NCI-H1694 (cell line): ENCODE data around the gene LCN2.
A peak's percentile ranks its signal among the peaks of the same experiment; 100 is the strongest.
"Not testable (repeated sequence)": the region's sequence is repeated elsewhere in the genome, so short reads cannot be mapped to it uniquely, and the experiment has no call there.

Source experiments
- DNase-seq: peaks from one replicate; lab custom pipeline; 2025; lab: John Stamatoyannopoulos, UW

Gene LCN2

DNA sequence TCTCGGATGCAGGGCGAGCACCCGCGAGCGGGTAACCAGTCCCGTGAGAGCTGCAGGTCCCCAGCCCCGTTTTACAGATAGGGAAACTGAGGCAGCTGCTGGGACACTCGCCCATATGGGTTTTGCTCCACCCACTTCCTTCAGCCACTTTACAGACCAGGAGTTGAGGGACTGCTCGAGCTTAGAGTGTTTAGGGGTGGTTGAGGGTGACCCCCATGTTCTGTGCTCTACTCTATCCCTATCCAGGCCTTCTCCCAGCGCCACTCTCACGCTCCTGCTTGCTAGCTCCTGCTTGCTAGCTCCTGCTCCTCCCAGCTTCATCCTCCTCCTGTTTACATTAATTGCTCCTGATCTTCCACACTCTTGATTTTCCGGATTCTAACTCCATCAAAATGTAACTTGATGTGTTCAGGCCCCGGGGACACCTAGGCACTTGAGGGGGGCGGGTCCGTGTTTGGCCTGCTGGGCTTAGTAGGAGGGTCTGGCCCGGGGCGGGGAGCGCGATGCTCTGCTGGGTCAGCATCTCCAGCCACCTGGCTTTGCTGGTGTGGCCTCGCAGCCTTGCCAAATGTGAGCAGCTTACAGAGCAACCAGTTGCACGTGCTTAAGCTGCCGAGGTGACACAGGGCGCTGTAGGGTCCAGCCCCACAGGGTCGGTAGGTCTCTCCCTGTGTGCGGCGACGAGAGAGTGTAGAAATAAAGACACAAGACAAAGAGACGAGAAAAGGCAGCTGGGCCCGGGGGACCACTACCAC, 20.2 kb upstream of the LCN2 start:
- no peak for DNase-seq

DNA sequence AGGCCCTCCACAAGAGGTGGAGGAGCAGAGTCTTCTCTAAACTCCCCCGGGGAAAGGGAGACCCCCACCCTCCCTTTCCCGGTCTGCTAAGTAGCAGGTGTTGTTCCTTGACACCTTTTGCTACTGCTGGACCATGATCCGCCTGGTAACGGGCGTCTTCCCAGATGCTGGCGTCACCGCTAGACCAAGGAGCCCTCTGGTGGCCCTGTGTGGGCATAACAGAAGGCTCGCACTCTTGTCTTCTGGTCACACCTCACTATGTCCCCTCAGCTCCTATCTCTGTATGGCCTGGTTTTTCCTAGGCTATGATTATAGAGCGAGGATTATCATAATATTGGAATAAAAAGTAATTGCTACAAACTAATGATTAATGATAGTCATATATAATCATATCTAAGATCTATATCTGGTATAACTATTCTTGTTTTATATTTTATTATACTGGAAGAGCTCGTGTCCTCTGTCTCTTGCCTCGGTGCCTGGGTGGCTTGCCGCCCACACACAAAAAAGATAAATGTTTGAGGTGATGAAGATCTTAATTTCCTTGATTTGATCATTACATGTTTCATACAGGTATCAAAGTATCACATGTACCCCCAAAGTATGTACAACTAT, 19.2 kb upstream of the LCN2 start:
- DNase-seq = not testable (repeated sequence)

DNA sequence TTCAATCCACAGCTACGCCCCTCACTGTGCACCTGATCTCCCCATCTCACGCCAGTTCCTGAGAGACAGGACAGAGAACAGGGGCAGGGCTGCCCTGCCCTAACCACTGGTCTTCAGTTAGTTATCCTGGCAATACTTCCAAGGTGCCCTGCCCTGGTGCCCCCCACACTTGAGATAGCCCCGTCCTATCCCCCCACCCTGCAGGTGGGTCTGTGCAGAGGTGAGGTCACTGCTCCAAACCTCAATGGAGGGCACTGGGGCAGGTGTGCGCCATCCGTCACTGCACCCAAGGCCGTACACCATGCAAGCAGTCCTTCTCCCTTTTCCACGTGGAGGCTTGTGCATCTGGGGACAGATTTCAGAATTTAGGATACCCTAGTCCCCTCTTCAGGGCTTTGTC, 18.6 kb upstream of the LCN2 start:
- not testable (repeated sequence) for DNase-seq

DNA sequence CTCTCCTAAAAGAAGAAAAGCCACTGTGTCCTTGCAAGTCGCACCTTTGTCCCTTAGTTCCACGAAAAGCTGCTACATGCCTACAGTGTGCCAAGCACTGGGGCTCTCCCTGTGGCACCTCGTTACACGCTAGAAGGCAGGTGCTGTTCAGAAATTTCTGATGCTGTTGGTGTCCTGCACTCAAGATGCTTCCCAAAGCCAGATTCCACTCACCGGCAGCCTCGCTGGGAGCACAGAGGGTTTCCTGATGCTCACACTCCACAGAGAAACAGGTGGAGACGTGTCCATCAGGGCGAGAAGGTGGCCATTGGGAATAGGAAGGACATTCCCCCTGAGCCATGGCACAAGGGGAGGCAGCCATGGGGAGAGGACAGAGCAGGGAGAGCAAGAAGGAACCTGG, 17.9 kb upstream of the LCN2 start:
- not testable (repeated sequence) for DNase-seq

DNA sequence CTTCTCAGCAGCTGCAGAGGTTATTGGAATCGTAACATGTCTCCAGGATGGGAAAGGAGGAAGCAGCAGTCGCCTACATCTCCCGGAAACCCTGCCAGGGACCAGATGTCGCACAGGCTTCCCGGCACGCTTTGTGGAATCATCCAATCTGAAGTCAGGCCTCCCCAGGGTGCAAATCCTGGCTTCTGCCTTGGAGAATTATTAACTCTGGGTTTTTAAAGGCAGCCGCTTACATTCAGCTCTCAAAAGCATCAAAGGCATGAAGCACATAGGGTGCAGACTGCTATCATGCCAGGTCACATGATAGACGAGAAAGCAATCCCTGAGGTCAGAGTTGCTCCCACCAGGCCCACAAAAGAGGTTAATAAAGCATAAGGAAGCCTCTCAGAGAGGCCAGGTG, 17.1 kb upstream of the LCN2 start:
- peak; percentile 56 for DNase-seq

DNA sequence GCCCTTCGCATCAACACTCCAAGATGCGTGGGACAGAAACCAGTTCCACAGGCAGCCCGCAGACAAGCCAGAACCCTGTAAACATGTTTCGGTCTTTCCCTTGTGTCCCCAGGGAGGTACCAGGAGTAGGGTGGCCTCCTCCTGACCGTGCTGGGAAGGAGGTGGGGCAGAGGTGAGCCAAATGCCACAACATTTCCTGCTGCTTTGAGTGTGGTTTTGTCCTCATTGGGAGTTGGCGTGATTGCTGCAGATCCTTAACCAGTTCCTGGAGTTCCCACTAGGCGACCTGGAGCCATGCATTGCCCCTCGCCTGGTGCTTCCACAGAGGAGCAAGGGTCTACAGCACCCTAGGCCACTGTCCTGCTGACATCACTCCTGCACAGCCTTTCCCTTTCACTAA, 13.7 kb upstream of the LCN2 start:
- DNase-seq = not testable (repeated sequence)

DNA sequence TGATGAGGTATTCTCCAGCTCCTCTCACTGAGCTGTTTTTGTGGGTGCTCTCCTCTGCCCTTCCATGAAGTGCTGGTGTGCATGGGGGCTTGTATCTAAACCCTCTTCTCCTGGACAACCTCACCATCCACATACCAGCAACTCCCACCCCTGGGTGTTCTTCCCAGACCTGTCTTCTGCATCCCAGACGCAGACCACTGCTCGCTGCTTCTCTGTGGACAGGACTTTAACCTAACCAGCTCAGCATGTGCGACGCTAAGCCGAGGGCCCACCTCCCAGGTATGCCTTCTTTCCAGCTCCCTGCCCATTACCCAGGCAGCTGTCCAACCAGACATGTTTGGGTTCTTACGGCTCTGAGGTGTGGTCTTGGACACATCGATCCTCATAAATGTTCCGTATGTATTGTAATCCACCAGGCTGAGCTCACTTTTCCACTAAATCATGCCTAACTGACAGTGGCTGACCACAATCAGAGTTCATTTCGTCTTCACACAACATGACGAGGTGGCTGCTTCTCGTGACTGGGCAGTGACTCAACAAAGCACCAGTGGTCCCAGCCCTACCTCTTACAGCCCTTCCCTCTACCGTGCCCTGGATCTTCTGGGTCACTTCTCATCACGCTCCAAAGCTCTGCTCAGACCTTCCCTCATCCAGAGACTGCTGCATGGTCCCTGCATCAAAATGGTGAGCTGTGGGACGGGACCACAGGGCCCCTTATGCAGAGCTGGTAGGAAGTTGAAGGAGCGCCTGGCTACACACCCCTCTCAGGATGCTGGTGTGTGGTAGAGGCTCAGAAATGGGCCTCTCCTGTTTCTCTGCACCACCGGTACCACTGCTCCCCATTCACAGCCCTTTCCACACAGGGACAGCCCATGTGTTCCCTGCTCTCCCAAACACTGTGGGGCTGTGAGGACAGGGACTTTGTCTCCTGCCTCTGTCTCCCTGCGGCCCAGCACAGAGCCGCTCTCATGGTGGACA, 12.1 kb upstream of the LCN2 start:
- DNase-seq = no peak

DNA sequence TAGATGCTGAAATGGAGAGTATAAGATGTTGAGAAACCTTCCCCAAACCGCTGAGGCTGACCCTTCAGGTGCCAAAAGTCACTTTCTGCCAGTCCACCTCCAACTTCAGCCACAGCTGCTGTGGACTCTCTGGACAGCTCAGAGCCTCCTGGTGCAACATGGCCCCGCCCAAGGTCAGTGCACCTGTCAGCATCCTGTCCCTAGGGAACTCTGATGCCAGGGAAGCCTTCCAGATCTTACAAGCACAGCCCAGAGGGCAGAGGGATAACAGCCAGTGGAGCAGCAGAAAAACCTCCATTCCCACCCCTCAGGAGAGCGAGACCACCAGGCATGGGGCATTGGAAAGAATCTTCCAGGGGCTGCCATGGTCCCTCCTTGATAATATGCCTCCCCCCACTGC, 11.3 kb upstream of the LCN2 start:
- DNase-seq = no peak

DNA sequence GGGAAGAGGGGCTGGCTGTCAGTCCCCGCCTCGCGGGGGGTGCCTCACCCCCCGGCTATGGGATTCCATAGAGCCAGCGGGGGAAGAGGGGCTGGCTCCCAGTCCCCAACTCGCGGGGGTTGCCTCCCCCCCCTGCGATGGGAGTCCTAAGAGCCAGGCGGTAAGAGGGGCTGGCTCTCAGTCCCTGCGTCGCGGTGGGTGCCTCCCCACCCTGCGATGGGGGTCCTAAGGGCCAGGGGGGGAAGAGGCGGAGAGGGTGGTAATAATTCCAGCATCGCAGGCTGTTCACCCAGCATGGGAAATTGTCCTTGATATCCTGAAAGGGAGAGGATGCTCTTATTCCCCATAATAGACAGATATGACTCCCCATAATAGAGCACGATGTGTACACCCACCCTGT, 9.6 kb upstream of the LCN2 start:
- no peak for DNase-seq

DNA sequence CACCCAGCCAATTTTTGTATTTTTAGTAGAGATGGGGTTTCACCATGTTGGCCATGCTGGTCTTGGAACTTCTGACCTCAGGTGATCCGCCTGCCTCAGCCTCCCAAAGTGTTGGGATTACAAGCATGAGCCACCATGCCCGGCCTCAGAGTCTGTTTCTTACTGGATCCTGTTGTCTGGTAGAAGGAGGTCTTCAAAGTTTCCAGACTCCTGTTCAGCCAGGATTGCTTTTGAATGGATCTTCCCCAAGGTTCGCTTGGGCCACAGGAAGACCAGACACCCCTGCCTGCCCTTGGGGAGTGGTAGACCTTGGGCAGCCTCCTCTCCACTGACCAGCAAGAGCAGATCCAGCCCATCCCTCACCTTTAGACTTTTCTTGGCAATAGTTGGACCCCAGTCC, 7.6 kb upstream of the LCN2 start:
- no peak for DNase-seq

DNA sequence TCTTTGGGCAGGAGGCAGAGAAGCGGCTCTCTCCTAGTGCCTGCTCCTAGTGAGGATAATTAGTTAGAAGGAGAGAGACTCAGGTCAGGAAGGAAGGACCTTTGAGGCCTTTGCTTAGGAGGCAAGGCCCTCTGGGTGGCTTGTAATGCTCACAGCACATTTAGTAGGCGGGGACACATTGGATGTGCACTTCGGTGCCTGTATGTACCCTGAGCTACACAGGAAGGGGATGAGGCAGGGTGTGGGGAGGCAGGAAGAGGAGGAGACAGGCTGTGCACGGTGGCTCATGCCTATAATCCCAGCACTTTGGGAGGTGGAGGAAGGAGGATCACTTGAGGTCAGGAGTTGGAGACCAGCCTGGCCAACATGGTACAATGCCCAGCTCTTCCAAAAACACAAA, 7.2 kb upstream of the LCN2 start:
- no peak for DNase-seq

DNA sequence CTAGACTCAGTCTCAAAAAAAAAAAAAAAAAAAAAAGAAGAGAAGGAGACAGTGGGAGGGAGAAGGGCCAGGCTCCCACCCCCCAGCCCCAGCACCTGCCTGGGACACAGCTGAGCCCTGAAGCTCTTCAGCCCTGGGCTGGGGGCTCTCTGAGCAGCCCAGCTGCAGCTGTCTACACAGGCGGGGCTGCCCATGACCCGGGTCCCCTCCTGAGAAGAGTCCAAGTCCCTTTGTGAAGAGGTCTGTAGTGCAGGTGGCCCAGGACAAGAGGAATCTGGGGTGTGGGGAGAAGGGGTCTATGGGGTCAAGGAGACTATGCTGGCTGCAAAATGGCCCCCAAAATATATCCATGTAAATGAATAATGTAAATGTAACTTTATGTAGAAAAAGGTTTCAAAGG, 6.7 kb upstream of the LCN2 start:
- DNase-seq = no peak

DNA sequence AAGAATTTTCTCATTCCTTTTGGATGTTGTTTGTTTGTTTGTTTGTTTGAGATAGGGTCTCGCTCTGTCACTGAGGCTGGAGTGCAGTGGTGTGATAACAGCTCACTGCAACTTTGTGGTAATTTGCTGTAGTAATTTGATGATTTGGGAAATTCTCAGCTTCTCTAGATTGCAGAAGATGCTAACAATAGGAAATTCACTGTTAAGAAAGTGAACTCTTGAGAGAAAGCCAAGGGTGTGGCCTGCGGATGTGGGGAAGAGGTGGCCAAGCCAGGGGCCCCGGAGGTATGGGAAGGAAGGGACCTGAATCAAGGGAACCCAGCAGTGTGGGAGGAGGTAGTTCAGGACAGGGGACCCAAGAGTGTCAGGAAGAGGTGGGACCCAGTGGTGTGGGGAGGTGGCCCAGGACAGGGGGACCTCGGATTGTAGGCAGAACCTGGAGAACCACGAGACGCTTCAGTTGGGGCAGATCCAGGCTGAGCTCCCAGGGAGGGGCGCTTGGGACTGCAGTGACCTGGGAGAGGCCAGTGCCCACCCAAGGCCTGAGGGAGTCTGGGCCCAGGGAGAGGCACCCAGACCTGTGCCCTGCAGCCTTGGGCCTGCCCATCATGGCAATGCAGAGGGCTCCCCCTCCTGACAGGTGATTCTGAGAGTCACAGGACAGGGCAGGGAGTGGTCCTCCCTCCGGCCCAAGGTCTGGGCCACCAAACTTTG, 5.6 kb upstream of the LCN2 start:
- no peak for DNase-seq

DNA sequence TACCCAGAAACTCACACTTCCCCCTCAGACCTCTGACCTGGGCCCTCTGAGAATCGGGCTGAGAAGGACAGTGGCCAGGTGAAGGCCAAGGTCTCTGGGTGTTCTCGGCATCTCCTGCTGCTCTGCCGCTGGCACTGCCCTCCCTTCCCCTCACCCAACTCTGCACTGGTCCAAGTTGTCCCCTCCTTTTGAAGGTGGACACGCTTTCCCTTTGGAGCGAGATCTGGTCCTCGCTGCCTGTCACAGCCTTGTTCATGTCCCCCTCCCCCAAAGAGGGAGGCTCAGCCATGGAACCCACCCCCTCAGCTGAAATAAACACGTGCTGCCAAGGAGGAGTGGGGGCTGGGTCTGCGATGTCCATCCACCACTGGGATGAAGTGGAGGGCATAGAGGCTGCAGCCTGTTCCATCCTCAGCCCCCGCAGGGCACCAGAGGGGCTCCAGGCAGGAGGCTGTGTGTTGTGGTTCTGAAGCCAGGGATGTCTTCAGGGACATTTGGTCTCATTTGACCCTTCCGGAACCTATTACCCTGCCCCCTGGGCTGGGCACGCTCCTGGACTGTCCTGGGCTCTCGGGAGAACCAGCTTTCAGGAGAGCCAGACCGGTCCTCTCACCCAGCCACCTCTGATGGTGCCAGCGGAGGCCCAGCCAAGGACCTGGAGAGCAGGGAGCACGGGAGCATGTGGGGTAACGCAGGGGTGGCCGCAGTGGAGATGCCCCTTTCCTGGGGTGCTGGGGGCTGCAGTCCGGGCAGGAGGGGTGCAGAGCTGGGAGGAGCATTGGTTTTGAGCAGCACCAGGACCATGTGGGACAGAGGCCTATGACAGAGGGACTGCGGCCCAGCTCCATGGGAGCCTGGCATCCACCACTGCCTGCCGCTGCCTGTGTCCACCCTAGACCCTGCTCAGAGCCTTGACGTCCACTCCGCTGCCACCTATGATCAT, 4.7 kb upstream of the LCN2 start:
- no peak for DNase-seq

DNA sequence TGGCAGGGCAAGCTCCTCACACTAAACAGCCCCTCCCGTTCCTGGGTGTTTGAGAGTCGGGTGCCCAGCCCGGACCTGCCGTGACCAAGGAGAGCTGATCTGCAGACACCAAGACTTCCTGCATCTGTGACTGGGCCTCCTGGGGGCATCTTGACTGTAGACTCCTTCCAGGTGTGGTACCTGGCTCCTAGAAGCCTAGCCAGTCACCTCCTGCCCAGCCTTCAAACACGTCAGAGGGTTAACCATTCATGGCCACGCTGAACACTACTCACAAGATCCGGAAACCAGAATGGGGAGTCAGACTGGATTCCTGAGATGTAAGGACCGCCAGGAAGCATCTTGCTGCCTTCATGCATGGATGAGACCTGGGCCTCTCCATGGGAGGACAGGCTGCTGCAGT, 3.7 kb upstream of the LCN2 start:
- no peak for DNase-seq

DNA sequence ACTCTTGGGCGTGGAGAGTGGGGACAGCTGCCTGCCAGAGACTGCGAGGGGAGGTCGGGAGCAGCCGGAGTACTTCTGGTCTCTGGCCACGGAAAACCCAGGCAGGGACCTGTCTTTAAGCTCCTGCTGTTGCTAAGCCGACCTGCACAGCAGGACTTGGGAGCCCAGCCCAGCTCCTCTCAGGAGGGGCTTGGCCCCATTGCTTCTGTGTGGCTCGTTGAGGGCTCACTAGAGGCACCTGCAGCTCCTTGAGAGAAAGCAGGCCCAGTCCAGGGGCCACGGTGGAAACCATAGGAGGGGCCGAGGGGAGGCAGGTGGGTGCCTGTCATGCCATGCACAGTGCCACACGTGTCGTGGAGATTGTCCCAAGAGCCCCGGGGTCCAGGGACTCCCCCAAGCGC, 3.3 kb upstream of the LCN2 start:
- no peak for DNase-seq

DNA sequence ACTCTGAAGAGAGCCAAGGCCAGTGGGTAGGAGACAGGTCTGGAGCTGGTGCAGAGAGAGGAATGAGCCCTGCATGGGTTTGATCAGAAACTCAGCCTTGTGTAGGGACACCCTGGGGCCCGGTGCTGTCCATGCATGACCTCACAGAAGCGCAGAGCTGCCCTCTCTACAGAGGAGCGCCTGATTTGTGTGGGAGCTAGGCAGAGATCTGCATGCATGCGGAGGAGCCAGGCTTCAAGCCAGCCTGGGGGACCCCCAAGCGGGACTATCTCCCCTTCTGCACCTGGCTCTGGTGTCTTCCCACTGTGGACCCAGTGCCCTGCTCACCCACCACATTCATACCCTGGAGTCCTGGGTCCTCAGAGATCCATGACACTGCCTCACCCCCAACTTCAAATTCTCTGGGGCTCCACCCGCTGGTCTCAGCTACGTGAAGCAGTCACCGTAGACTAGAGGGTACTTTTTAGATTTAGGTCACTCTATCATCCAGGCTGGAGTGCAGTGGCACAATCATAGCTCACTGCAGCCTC, 2.6 kb upstream of the LCN2 start:
- no peak for DNase-seq

DNA sequence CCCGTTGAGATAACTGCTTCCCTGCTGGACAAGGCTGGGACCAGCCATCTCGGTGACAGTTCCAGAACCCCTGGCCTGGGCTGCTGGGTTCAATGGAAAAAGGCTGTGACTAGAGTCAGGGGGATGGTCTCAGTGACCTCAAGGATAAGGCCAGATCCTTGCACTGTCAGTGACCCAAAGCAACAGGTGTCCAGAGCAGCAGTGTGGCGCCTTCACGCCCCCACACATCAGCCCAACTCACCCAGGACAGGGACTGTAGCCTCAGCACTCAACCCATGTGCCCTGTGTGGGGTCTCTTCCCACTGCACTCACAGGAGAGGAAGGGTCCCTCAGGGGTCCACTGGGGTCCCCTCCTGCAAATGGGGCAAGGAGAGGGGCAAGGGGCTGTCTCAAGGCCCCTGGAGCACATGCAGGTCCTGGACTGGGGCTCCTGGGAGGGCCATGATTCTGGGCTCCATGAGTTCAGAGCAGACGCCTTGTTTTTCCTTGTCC, 698 bp upstream of the LCN2 start:
- DNase-seq = no peak

DNA sequence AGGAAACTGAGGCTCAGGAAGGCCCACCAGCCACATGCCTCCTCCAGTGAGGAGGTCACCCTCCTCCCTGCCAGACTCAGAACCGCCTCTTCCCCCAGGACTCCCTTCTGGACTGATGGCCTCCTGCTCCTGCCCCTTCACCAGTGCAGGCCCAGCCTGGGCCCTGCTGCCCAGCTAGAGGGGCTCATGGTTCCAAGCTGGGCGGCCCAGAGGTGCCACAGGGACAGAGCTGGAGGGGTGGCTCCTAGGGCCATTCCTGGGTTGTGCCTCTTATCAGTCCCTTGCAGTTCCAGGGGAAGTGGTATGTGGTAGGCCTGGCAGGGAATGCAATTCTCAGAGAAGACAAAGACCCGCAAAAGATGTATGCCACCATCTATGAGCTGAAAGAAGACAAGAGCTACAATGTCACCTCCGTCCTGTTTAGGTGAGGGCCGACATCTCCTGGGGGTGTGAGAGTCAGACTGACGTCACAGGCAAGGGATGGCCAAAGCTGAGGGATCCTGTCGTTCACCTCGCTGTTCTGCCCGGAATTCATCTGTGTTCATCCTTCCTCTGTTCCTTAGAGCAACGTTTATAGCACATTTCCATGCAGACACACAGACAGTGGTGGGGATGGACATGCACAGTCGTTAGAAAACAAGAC, 819 bp downstream of the LCN2 start:
- no peak for DNase-seq
